Caco-2 (cell line): ENCODE data around the gene GABRP. TPM values are rescaled to one million over a fixed set of nuclear protein-coding genes. Genes with fewer than 3 reads are reported as not detected.

ENCODE experiments used
- BruUV-seq: library from RNA; stranded (reverse); fragments of 400-500 nt; replicated peaks from 2 replicates; lab custom pipeline; 2021; lab: Mats Ljungman, UMichigan
- CTCF ChIA-PET: fragments of 300-600 bp; sonication (Branson Sonifier 250); formaldehyde crosslinking; loops from one replicate; lab custom pipeline; 2022; ENCODE audit warnings: antibody characterized with exemption; lab: Charles Lee
- POLR2A ChIA-PET: fragments of 300-600 bp; sonication (Branson Sonifier 250); formaldehyde crosslinking; loops from one replicate; lab custom pipeline; 2022; ENCODE audit warnings: antibody characterized with exemption; lab: Charles Lee
- DNase-seq, 2 experiments: peaks; one replicate each; pipeline versions ENCODE4 v3.0.0 to v3.0.0-alpha.2; 2020 to 2022
- H3K27me3 ChIP-seq: replicated peaks from 2 replicates; pipeline ENCODE4 v1.6.0; 2011; ENCODE audit warnings: low read length; ENCODE audit not compliant: control insufficient read depth, insufficient read depth
- H3K36me3 ChIP-seq: 2 replicates; pipeline ENCODE4 v1.5.1; 2011; ENCODE audit warnings: low read length; ENCODE audit not compliant: control insufficient read depth, insufficient read depth
- H3K4me1 ChIP-seq: fragments of 250-450 bp; sonication (Bioruptor Pico); 2 replicates; pipeline ENCODE4 v1.5.1; 2020; ENCODE audit warnings: mild to moderate bottlenecking
- H3K4me3 ChIP-seq: 2 replicates; pipeline ENCODE4 v1.5.1; 2011; ENCODE audit warnings: low read depth, mild to moderate bottlenecking, control low read depth, low read length
- H3K9me3 ChIP-seq: fragments of 250-450 bp; sonication (Bioruptor Pico); 2 replicates; pipeline ENCODE4 v1.5.1; 2020; ENCODE audit warnings: mild to moderate bottlenecking, moderate library complexity
- H3K27ac Mint-ChIP-seq: one replicate; pipeline ENCODE4 v1.8.0; 2022; ENCODE audit warnings: mixed read lengths; ENCODE audit not compliant: unreplicated experiment
- H3K27me3 Mint-ChIP-seq: one replicate; pipeline ENCODE4 v1.8.0; 2022; ENCODE audit warnings: mixed read lengths; ENCODE audit not compliant: insufficient read depth, unreplicated experiment
- H3K36me3 Mint-ChIP-seq: one replicate; pipeline ENCODE4 v1.8.0; 2022; ENCODE audit warnings: mild to moderate bottlenecking, mixed read lengths; ENCODE audit not compliant: insufficient read depth, unreplicated experiment
- H3K4me1 Mint-ChIP-seq: one replicate; pipeline ENCODE4 v1.8.0; 2022; ENCODE audit warnings: low read depth, mixed read lengths; ENCODE audit not compliant: unreplicated experiment
- H3K4me3 Mint-ChIP-seq: one replicate; pipeline ENCODE4 v1.8.0; 2022; ENCODE audit warnings: mild to moderate bottlenecking, moderate library complexity, mixed read lengths; ENCODE audit not compliant: unreplicated experiment
- H3K9me3 Mint-ChIP-seq: one replicate; pipeline ENCODE4 v1.8.0; 2022; ENCODE audit warnings: mixed read lengths; ENCODE audit not compliant: unreplicated experiment
- CTCF ChIP-seq, 2 experiments: fragments of 200-600 bp in 1 of 2; IDR thresholded peaks; 1 replicate in 1 of 2; 2 replicates in 1 of 2; pipeline versions ENCODE4 v1.5.1 to v1.8.0; 2011 to 2022; ENCODE audit warnings: antibody characterized with exemption in 1 of 2, control low read depth in 1 of 2, inconsistent platforms in 1 of 2, low read depth in 1 of 2, low read length in 1 of 2, mild to moderate bottlenecking in 1 of 2, moderate library complexity in 1 of 2; ENCODE audit not compliant: insufficient read depth in 1 of 2, severe bottlenecking in 1 of 2, unreplicated experiment in 1 of 2
- intact Hi-C: fragments of 100-400 bp; cut with micrococcal nuclease; formaldehyde crosslinking; loops from one replicate; pipeline ENCODE4 v1.10.0; 2022; ENCODE audit not compliant: unreplicated experiment
- total RNA-seq: library from RNA; stranded (reverse); gene quantifications from 2 replicates; pipeline ENCODE4 v1.2.3, GENCODE V29; 2022

GABRP gene
- total RNA-seq, 1 experiment from 2014 or later, result 4.8 TPM

- Mint-ChIP-seq H3K4me3 (no peak overlapping the region), H3K9me3 (no peaks in the 10 kb centered on the region), H3K4me1 (no peaks in the 10 kb centered on the region), H3K27me3 (no peaks in the 10 kb centered on the region), H3K27ac (no peak overlapping the region), H3K36me3 (no peaks in the 10 kb centered on the region)
- H3K4me3 ChIP-seq, result no peak overlapping the region
- no peaks in the 10 kb centered on the region for H3K36me3 ChIP-seq
- H3K27me3 ChIP-seq, result no peaks in the 10 kb centered on the region
- intact Hi-C loops, result loop anchor here (2.0 kb wide), 1 partner anchor 25 kb away; no protein-coding TSS in a partner anchor
- no peak for DNase-seq
- TF ChIP-seq CTCF (IDR thresholded peaks at IDR 0.05; ENCODE audit: insufficient read depth in 1 of 2, low read depth in 1 of 2, low read length in 1 of 2, severe bottlenecking in 1 of 2, unreplicated experiment in 1 of 2), result no peak
- ChIA-PET CTCF (interaction anchor here (0.6 to 1.1 kb wide), 3 partner anchors 9 to 24 kb away, joined by 3 read pairs; no protein-coding TSS in a partner anchor), POLR2A (no interaction called here)
- H3K9me3 ChIP-seq, result no peaks in the 10 kb centered on the region
- BruUV-seq, result no TSS peak
- H3K4me1 ChIP-seq, result no peaks in the 10 kb centered on the region
These were observed 13.6 kb upstream of the GABRP start for GRCh38 chr5:170769898-170770416.

GRCh38 chr5:170771496-170771895, 12.0 kb upstream of the GABRP start:
- POLR2A ChIA-PET, result no interaction called here
- TF ChIP-seq CTCF (IDR thresholded peaks at IDR 0.05; ENCODE audit: insufficient read depth in 1 of 2, low read depth in 1 of 2, low read length in 1 of 2, severe bottlenecking in 1 of 2, unreplicated experiment in 1 of 2), result no peak

GRCh38 chr5:170773024-170773985, 10.2 kb upstream of the GABRP start:
- no peaks in the 10 kb centered on the region for H3K9me3 ChIP-seq
- H3K36me3 Mint-ChIP-seq, result no peaks in the 10 kb centered on the region
- no peak overlapping the region for H3K4me3 ChIP-seq
- intact Hi-C loops, result no loop called here
- CTCF ChIA-PET, result interaction anchor here (0.6 to 0.9 kb wide), 2 partner anchors 14 to 135 kb away, joined by 3 to 4 read pairs; no protein-coding TSS in a partner anchor
- no peak for TF ChIP-seq CTCF (IDR thresholded peaks at IDR 0.05; ENCODE audit: insufficient read depth in 1 of 2, low read depth in 1 of 2, low read length in 1 of 2, severe bottlenecking in 1 of 2, unreplicated experiment in 1 of 2)
- no peaks in the 10 kb centered on the region for H3K4me1 ChIP-seq
- no peaks in the 10 kb centered on the region for H3K36me3 ChIP-seq
- H3K27ac Mint-ChIP-seq, result no peak overlapping the region
- POLR2A ChIA-PET, result no interaction called here
- H3K27me3 Mint-ChIP-seq, result no peaks in the 10 kb centered on the region
- BruUV-seq, result no TSS peak
- no peaks in the 10 kb centered on the region for H3K27me3 ChIP-seq
- no peaks in the 10 kb centered on the region for H3K9me3 Mint-ChIP-seq
- H3K4me1 Mint-ChIP-seq, result no peaks in the 10 kb centered on the region
- H3K4me3 Mint-ChIP-seq, result no peak overlapping the region
- no peak for DNase-seq

More at GRCh38 chr5:170771496-170771895, 12.0 kb upstream of the GABRP start:
- CTCF ChIA-PET, result no interaction called here
- intact Hi-C loops, result loop anchor here (2.0 kb wide), 1 partner anchor 27 kb away; no protein-coding TSS in a partner anchor
- Histone ChIP-seq H3K27me3 (no peaks in the 10 kb centered on the region), H3K4me1 (no peaks in the 10 kb centered on the region), H3K4me3 (no peak overlapping the region), H3K9me3 (no peaks in the 10 kb centered on the region), H3K36me3 (no peaks in the 10 kb centered on the region)
- H3K27me3 Mint-ChIP-seq, result no peaks in the 10 kb centered on the region
- no TSS peak for BruUV-seq
- H3K27ac Mint-ChIP-seq, result no peak overlapping the region
- DNase-seq, result no peak
- no peaks in the 10 kb centered on the region for H3K36me3 Mint-ChIP-seq
- H3K9me3 Mint-ChIP-seq, result no peaks in the 10 kb centered on the region
- no peaks in the 10 kb centered on the region for H3K4me1 Mint-ChIP-seq
- H3K4me3 Mint-ChIP-seq, result no peak overlapping the region
